GM23248 (cell line): ENCODE data around the gene CDK3. TPM values are rescaled to one million over a fixed set of nuclear protein-coding genes. Genes with fewer than 3 reads are reported as not detected.

Experiments used
- DNase-seq: peaks from one replicate; pipeline ENCODE4 v3.0.0-alpha.2; 2015
- H2AFZ ChIP-seq: fragments of 200-600 bp; sonication (generic); 2 replicates; pipeline ENCODE4 v1.6.1; 2016; ENCODE audit warnings: antibody characterized with exemption
- H3F3A ChIP-seq: fragments of 200-600 bp; sonication (generic); 2 replicates; pipeline ENCODE4 v1.6.1; 2016; ENCODE audit warnings: mild to moderate bottlenecking, antibody characterized with exemption, mixed run types; ENCODE audit not compliant: insufficient read depth
- H3K27ac ChIP-seq: fragments of 200-600 bp; sonication (generic); 2 replicates; pipeline ENCODE4 v1.5.1; 2016; ENCODE audit warnings: mild to moderate bottlenecking
- H3K27me3 ChIP-seq: fragments of 200-600 bp; sonication (generic); replicated peaks from 2 replicates; pipeline ENCODE4 v1.6.1; 2016; ENCODE audit warnings: mild to moderate bottlenecking; ENCODE audit not compliant: insufficient read depth
- H3K36me3 ChIP-seq: fragments of 200-600 bp; sonication (generic); 2 replicates; pipeline ENCODE4 v1.6.1; 2016; ENCODE audit warnings: low read depth, mild to moderate bottlenecking
- H3K4me1 ChIP-seq: fragments of 200-600 bp; sonication (generic); 2 replicates; pipeline ENCODE4 v1.6.1; 2016; ENCODE audit warnings: mild to moderate bottlenecking; ENCODE audit not compliant: insufficient read depth
- H3K4me2 ChIP-seq: fragments of 200-600 bp; sonication (generic); one replicate; pipeline ENCODE4 v1.6.1; 2016; ENCODE audit warnings: mild to moderate bottlenecking; ENCODE audit not compliant: unreplicated experiment
- H3K4me3 ChIP-seq: fragments of 200-600 bp; sonication (generic); 2 replicates; pipeline ENCODE4 v1.5.1; 2016; ENCODE audit warnings: mild to moderate bottlenecking
- H3K79me2 ChIP-seq: fragments of 200-600 bp; sonication (generic); 2 replicates; pipeline ENCODE4 v1.6.1; 2016; ENCODE audit warnings: mild to moderate bottlenecking; ENCODE audit not compliant: insufficient read depth
- H3K9ac ChIP-seq: fragments of 200-600 bp; sonication (generic); 2 replicates; pipeline ENCODE4 v1.6.1; 2016; ENCODE audit warnings: mild to moderate bottlenecking
- H3K9me2 ChIP-seq: fragments of 200-600 bp; sonication (generic); 2 replicates; pipeline ENCODE4 v1.6.1; 2016; ENCODE audit warnings: mixed run types, mild to moderate bottlenecking, moderate library complexity; ENCODE audit not compliant: insufficient read depth
- H3K9me3 ChIP-seq: fragments of 200-600 bp; sonication (generic); one replicate; pipeline ENCODE4 v1.6.1; 2017; ENCODE audit warnings: low read depth
- H4K20me1 ChIP-seq: fragments of 200-600 bp; sonication (generic); 2 replicates; pipeline ENCODE4 v1.6.0; 2016; ENCODE audit not compliant: insufficient read depth
- EZH2 ChIP-seq: fragments of 200-600 bp; sonication (generic); IDR thresholded peaks from 2 replicates; pipeline ENCODE4 v1.6.1; 2018; ENCODE audit warnings: antibody characterized with exemption, mild to moderate bottlenecking; ENCODE audit not compliant: insufficient read depth, poor library complexity, severe bottlenecking
- EZH2phosphoT487 ChIP-seq: fragments of 200-600 bp; sonication (generic); IDR thresholded peaks from 2 replicates; pipeline ENCODE4 v1.6.1; 2018; ENCODE audit warnings: antibody characterized with exemption, moderate library complexity, mild to moderate bottlenecking, low read depth; ENCODE audit not compliant: insufficient read depth
- WGBS, 2 experiments: methylation state at CpG; one replicate each; pipeline ENCODE4 v1.1.6; 2015 to 2017; ENCODE audit warnings: low lambda C conversion rate in 2 of 2, low coverage in 1 of 2; ENCODE audit errors: missing lambda C conversion rate in 2 of 2; 5-methylcytosine and 5-hydroxymethylcytosine counted together
- in situ Hi-C: fragments of 300-500 bp; cut with MboI; formaldehyde crosslinking; loops from 2 replicates; pipeline ENCODE4 v1.15.0; 2020
- polyA plus RNA-seq: library from polyadenylated mRNA; unstranded; fragments of >200 nt; fragmentation: Nextera tagmentation; extraction: Ambion mirVana; gene quantifications from 2 replicates; pipeline ENCODE4 v1.2.1, GENCODE V29; 2016
- total RNA-seq: library from RNA; depleted of rRNA; stranded (reverse); fragments of >200 nt; shearing (Covaris generic); gene quantifications from 2 replicates; pipeline ENCODE4 v1.2.3, GENCODE V29; 2014

The CDK3 gene
- total and polyA plus RNA-seq, 2 experiments from 2014 or later = 0.43 to 2.0 TPM

- DNase-seq = no peak
- TF ChIP-seq EZH2phosphoT487 = no peak
- no peak for TF ChIP-seq EZH2
These were observed 26.1 kb downstream of the CDK3 start for GRCh38 chr17:76026714-76027158.

DNA sequence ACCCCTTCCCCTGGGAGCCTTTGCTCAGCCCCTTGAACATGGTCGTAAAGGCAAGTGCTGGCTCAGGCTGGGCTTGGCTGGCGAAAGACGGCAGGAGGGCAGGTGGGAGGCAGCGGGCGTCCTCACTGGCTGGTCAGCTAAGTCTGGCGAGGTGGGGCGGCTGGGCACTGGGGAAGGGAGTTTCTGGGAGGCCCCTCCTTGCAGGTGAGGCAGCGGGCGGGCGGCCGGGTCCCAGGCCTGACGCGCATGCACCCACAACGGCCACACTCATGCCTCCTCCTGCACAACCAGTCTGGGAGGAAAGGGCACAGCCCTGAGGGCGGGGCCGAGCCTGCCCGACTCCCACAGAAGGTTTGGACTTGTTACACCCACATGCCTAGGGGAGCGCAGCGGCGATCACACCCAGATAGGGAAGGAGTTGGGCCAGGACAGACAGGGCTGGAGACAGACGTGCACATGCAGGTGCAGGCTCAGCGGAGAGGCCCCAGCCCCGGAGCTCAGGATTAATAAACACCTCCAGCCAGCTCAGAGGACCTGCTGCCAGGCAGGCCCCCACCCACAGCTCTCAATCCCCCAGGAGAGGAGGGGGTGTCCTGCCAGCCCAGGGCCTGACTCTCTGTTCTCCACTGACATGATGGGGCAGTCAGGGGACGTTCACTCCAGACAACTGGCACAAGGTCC lies 26.6 kb downstream of the CDK3 start, which contains the start of gene EVPL:
Gene EVPL (minus strand): TSS at position 148 of the 681 bp plus-strand sequence. CDS start 108 bp downstream, at position 40.
- Histone ChIP-seq H2AFZ (no peak within 1 kb of the TSS), H3K27ac (no peak within 1 kb of the TSS), H3K79me2 (no peaks in the 10 kb centered on the region), H3K36me3 (no peaks in the 10 kb centered on the region), H3K27me3 (no peaks in the 10 kb centered on the region), H3K4me1 (no peaks in the 10 kb centered on the region), H3K9me3 (no peaks in the 10 kb centered on the region), H3F3A (no peaks in the 10 kb centered on the region), H3K9me2 (no peaks in the 10 kb centered on the region), H4K20me1 (no peaks in the 10 kb centered on the region), H3K4me3 (no peak within 1 kb of the TSS), H3K9ac (no peak within 1 kb of the TSS), H3K4me2 (no peak within 1 kb of the TSS)
- TF ChIP-seq EZH2 = no peak
- TF ChIP-seq EZH2phosphoT487 = no peak
- in situ Hi-C loops = no loop called here
- DNase-seq = no peak
- 68 to 78% methylated on average over 12 to 24 of the region's 24 CpGs for WGBS, 2 experiments

More at GRCh38 chr17:76026714-76027158, 26.1 kb downstream of the CDK3 start:
- Histone ChIP-seq H2AFZ (no peak overlapping the region), H3K79me2 (no peaks in the 10 kb centered on the region), H3K4me1 (no peaks in the 10 kb centered on the region), H3K9me2 (no peaks in the 10 kb centered on the region), H3K9me3 (no peaks in the 10 kb centered on the region), H3K36me3 (no peaks in the 10 kb centered on the region), H3F3A (no peaks in the 10 kb centered on the region), H3K4me3 (no peak overlapping the region), H4K20me1 (no peaks in the 10 kb centered on the region), H3K9ac (no peak overlapping the region), H3K4me2 (no peak overlapping the region), H3K27ac (no peak overlapping the region), H3K27me3 (no peaks in the 10 kb centered on the region)
- in situ Hi-C loops = no loop called here
- 77 to 85% methylated on average over 8 to 15 of the region's 15 CpGs for WGBS, 2 experiments

- in situ Hi-C loops = no loop called here
- Histone ChIP-seq H3K4me3 (no peak overlapping the region), H3K27me3 (no peaks in the 10 kb centered on the region), H2AFZ (no peak overlapping the region), H4K20me1 (no peaks in the 10 kb centered on the region), H3K4me1 (no peaks in the 10 kb centered on the region), H3F3A (no peaks in the 10 kb centered on the region), H3K79me2 (no peaks in the 10 kb centered on the region), H3K36me3 (no peaks in the 10 kb centered on the region), H3K27ac (no peak overlapping the region), H3K4me2 (no peak overlapping the region), H3K9ac (no peak overlapping the region), H3K9me2 (no peaks in the 10 kb centered on the region), H3K9me3 (no peaks in the 10 kb centered on the region)
- WGBS, 2 experiments = 75 to 83% methylated on average over 20 of the region's 20 CpGs
- TF ChIP-seq EZH2phosphoT487 (no peak), EZH2 (no peak)
- DNase-seq = no peak
These were observed 31.6 kb downstream of the CDK3 start for GRCh38 chr17:76032073-76032779.

GRCh38 chr17:76032780-76033108 lies 32.1 kb downstream of the CDK3 start:
- in situ Hi-C loops = no loop called here
- H4K20me1 ChIP-seq = no peaks in the 10 kb centered on the region

More at GRCh38 chr17:76032780-76033108, 32.1 kb downstream of the CDK3 start:
- TF ChIP-seq EZH2 (no peak), EZH2phosphoT487 (no peak)
- Histone ChIP-seq H3K4me2 (no peak overlapping the region), H3K79me2 (no peaks in the 10 kb centered on the region), H3K4me1 (no peaks in the 10 kb centered on the region), H3K27me3 (no peaks in the 10 kb centered on the region), H3K9me2 (no peaks in the 10 kb centered on the region), H3K36me3 (no peaks in the 10 kb centered on the region), H3K4me3 (no peak overlapping the region), H3F3A (peaks cover 3% of the 10 kb centered on the region; the same call in 1 of the 2 replicates), H2AFZ (no peak overlapping the region), H3K9ac (no peak overlapping the region), H3K9me3 (no peaks in the 10 kb centered on the region), H3K27ac (no peak overlapping the region)
- 94 to 95% methylated on average over 5 of the region's 5 CpGs for WGBS, 2 experiments
- DNase-seq = no peak
